HCT116 (cell line): ENCODE measurements around the gene BABAM2. TPM values are rescaled to one million over a fixed set of nuclear protein-coding genes. Genes with fewer than 3 reads are reported as not detected.

ENCODE experiments used
- ATAC-seq: fragments of 200-7000 bp; cut with Tn5 transposase; 2 replicates; pipeline ENCODE4 v1.9.1; 2020; ENCODE audit warnings: mild to moderate bottlenecking, moderate library complexity
- BruUV-seq: library from RNA; stranded (reverse); fragments of 400-500 nt; replicated peaks from 2 replicates; lab custom pipeline; 2021; lab: Mats Ljungman, UMichigan
- CTCF ChIA-PET: fragments of 300-600 bp; sonication (Branson Sonifier 250); formaldehyde crosslinking; loops from one replicate; lab custom pipeline; 2021; ENCODE audit warnings: antibody characterized with exemption; lab: Charles Lee
- POLR2A ChIA-PET: fragments of 300-600, 350-600 bp; sonication (Branson Sonifier 250); formaldehyde crosslinking; loops from one replicate; lab custom pipeline; 2021; ENCODE audit warnings: antibody characterized with exemption; lab: Charles Lee
- RAD21 ChIA-PET, 2 experiments: fragments of 300-600 bp; sonication (Branson Sonifier 250); formaldehyde crosslinking; loops; one replicate each; lab custom pipeline; 2023; ENCODE audit warnings: low total read pairs in 2 of 2; ENCODE audit not compliant: uncharacterized antibody in 2 of 2, unreplicated experiment in 2 of 2, low non-redundant PET in 1 of 2; lab: Charles Lee
- DNase-seq: peaks from one replicate; pipeline ENCODE4 v3.0.0-alpha.2; 2010; ENCODE audit warnings: low read depth, low spot score
- H2AFZ ChIP-seq: fragments of 200-600 bp; shearing (Covaris generic), sonication (generic); 2 replicates; pipeline ENCODE4 v1.6.1; 2017; ENCODE audit warnings: low read depth, mixed run types, mixed read lengths, antibody characterized with exemption, low read length; ENCODE audit not compliant: poor library complexity, severe bottlenecking
- H3K27ac ChIP-seq: 2 replicates; pipeline ENCODE4 v1.5.1; 2012; ENCODE audit warnings: low read depth, low read length
- H3K27me3 ChIP-seq: fragments of 200-600 bp; sonication (generic); 2 replicates; pipeline ENCODE4 v1.6.1; 2016; ENCODE audit warnings: mixed run types, low read length, mixed read lengths; ENCODE audit not compliant: insufficient read depth
- H3K36me3 ChIP-seq, 2 experiments: fragments of 200-500 bp in 1 of 2; fragments of 200-600 bp in 1 of 2; sonication (Bioruptor generic) in 1 of 2; sonication (generic) in 1 of 2; 2 replicates each; pipeline versions ENCODE4 v1.5.1 to v1.6.1; 2014 to 2016; ENCODE audit warnings: low read length in 2 of 2, inconsistent platforms in 1 of 2, mixed read lengths in 1 of 2, mixed run types in 1 of 2; ENCODE audit not compliant: insufficient read depth in 2 of 2, control insufficient read depth in 1 of 2
- H3K4me1 ChIP-seq, 2 experiments: fragments of 200-600 bp in 1 of 2; sonication (generic) in 1 of 2; 2 replicates each; pipeline versions ENCODE4 v1.5.1 to v1.6.1; 2012 to 2017; ENCODE audit warnings: low read length in 2 of 2, inconsistent platforms in 1 of 2, mild to moderate bottlenecking in 1 of 2, mixed read lengths in 1 of 2, mixed run types in 1 of 2, moderate library complexity in 1 of 2; ENCODE audit not compliant: insufficient read depth in 2 of 2, control insufficient read depth in 1 of 2
- H3K4me2 ChIP-seq: fragments of 200-600 bp; sonication (generic); 2 replicates; pipeline ENCODE4 v1.6.1; 2017; ENCODE audit warnings: mixed run types, low read length, mixed read lengths
- H3K4me3 ChIP-seq, 2 experiments: fragments of 200-600 bp in 1 of 2; sonication (generic) in 1 of 2; replicated peaks in 1 of 2; 2 replicates each; pipeline ENCODE4 v1.5.1; 2011 to 2016; ENCODE audit warnings: low read length in 2 of 2, control low read depth in 1 of 2, low read depth in 1 of 2, mild to moderate bottlenecking in 1 of 2, mixed read lengths in 1 of 2, mixed run types in 1 of 2
- H3K79me2 ChIP-seq: fragments of 200-600 bp; sonication (generic); 2 replicates; pipeline ENCODE4 v1.6.1; 2017; ENCODE audit warnings: mild to moderate bottlenecking, mixed run types, low read length, moderate library complexity, mixed read lengths; ENCODE audit not compliant: insufficient read depth
- H3K9ac ChIP-seq: fragments of 200-600 bp; sonication (generic); 2 replicates; pipeline ENCODE4 v1.6.1; 2016; ENCODE audit warnings: low read length, mixed read lengths
- H3K9me2 ChIP-seq: fragments of 200-600 bp; sonication (generic), shearing (Covaris generic); 2 replicates; pipeline ENCODE4 v1.6.1; 2017; ENCODE audit warnings: mixed run types, mild to moderate bottlenecking, moderate library complexity; ENCODE audit not compliant: insufficient read depth
- H3K9me3 ChIP-seq, 2 experiments: fragments of 200-500 bp in 1 of 2; fragments of 200-600 bp in 1 of 2; sonication (Bioruptor generic) in 1 of 2; sonication (generic) in 1 of 2; 2 replicates each; pipeline ENCODE4 v1.6.1; 2014 to 2017; ENCODE audit warnings: low read length in 2 of 2, mixed read lengths in 2 of 2, inconsistent platforms in 1 of 2, low read depth in 1 of 2, mild to moderate bottlenecking in 1 of 2, mixed run types in 1 of 2, moderate library complexity in 1 of 2; ENCODE audit not compliant: control insufficient read depth in 1 of 2, insufficient read depth in 1 of 2
- H4K20me1 ChIP-seq: fragments of 200-600 bp; sonication (generic), shearing (Covaris generic); 2 replicates; pipeline ENCODE4 v1.6.1; 2017; ENCODE audit warnings: mixed run types, mild to moderate bottlenecking, moderate library complexity; ENCODE audit not compliant: insufficient read depth
- EGR1 ChIP-seq: IDR thresholded peaks from 2 replicates; pipeline ENCODE4 v1.6.1; 2012; ENCODE audit warnings: low read depth
- ELF1 ChIP-seq: IDR thresholded peaks from 2 replicates; pipeline ENCODE4 v1.6.1; 2012; ENCODE audit warnings: low read depth, borderline replicate concordance
- EZH2 ChIP-seq: fragments of 200-600 bp; sonication (generic); IDR thresholded peaks from 2 replicates; pipeline ENCODE4 v1.6.1; 2017; ENCODE audit warnings: antibody characterized with exemption, mixed run types
- EZH2phosphoT487 ChIP-seq: fragments of 200-600 bp; IDR thresholded peaks from 2 replicates; pipeline ENCODE4 v1.6.1; 2018; ENCODE audit warnings: antibody characterized with exemption, borderline replicate concordance
- FOSL1 ChIP-seq: IDR thresholded peaks from 2 replicates; pipeline ENCODE4 v1.6.1; 2012; ENCODE audit warnings: low read depth
- POLR2A ChIP-seq: IDR thresholded peaks from 2 replicates; pipeline ENCODE4 v1.7.0; 2011; ENCODE audit warnings: borderline replicate concordance; ENCODE audit not compliant: insufficient read depth, insufficient read length; ENCODE audit errors: extremely low read depth
- RAD21 ChIP-seq: IDR thresholded peaks from 2 replicates; pipeline ENCODE4 v1.6.1; 2012; ENCODE audit warnings: low read depth, mild to moderate bottlenecking
- SIN3A ChIP-seq: IDR thresholded peaks from 2 replicates; pipeline ENCODE4 v1.6.1; 2012; ENCODE audit warnings: low read depth
- SP1 ChIP-seq: IDR thresholded peaks from 2 replicates; pipeline ENCODE4 v1.6.1; 2012; ENCODE audit warnings: low read depth
- SRF ChIP-seq: IDR thresholded peaks from 2 replicates; pipeline ENCODE4 v1.6.1; 2012; ENCODE audit warnings: low read depth
- TCF7L2 ChIP-seq: IDR thresholded peaks from 2 replicates; pipeline ENCODE4 v1.7.0; 2011; ENCODE audit warnings: borderline replicate concordance, inconsistent platforms; ENCODE audit not compliant: insufficient read depth, insufficient read length; ENCODE audit errors: extremely low read depth
- YY1 ChIP-seq: IDR thresholded peaks from 2 replicates; pipeline ENCODE4 v1.6.1; 2011; ENCODE audit warnings: low read length, low read depth, moderate library complexity, mild to moderate bottlenecking; ENCODE audit not compliant: insufficient replicate concordance; ENCODE audit errors: extremely low read depth
- ZFX ChIP-seq: fragments of 450-650 bp; IDR thresholded peaks from 2 replicates; pipeline ENCODE4 v1.6.1; 2017
- ZNF274 ChIP-seq: fragments of 200-500 bp; sonication (Bioruptor generic); IDR thresholded peaks from 2 replicates; pipeline ENCODE4 v1.6.1; 2014; ENCODE audit warnings: mild to moderate bottlenecking, low read depth, low read length, inconsistent platforms
- intact Hi-C: fragments of 100-400 bp; cut with micrococcal nuclease; formaldehyde crosslinking; loops from 2 replicates; pipeline ENCODE4 v1.10.0; 2022
- total RNA-seq: library from RNA; stranded (reverse); gene quantifications from one replicate; pipeline ENCODE4 v1.2.1, GENCODE V29; 2021; ENCODE audit not compliant: unreplicated experiment
- TF ChIP-seq, protein P1 (sequence below): IDR thresholded peaks from 2 replicates; pipeline ENCODE4 v1.6.1; 2012
- TF ChIP-seq, protein P2 (sequence below): IDR thresholded peaks from 2 replicates; pipeline ENCODE4 v1.6.1; 2012
- TF ChIP-seq, protein P3 (sequence below): IDR thresholded peaks from 2 replicates; pipeline ENCODE4 v1.6.1; 2012; ENCODE audit warnings: low read depth
- TF ChIP-seq, protein P4 (sequence below): IDR thresholded peaks from 2 replicates; pipeline ENCODE4 v1.6.1; 2011; ENCODE audit warnings: mild to moderate bottlenecking, low read length, moderate library complexity; ENCODE audit not compliant: insufficient replicate concordance; ENCODE audit errors: extremely low read depth

BABAM2 gene
- total RNA-seq, 1 experiment from 2014 or later: 23.8 TPM

DNA sequence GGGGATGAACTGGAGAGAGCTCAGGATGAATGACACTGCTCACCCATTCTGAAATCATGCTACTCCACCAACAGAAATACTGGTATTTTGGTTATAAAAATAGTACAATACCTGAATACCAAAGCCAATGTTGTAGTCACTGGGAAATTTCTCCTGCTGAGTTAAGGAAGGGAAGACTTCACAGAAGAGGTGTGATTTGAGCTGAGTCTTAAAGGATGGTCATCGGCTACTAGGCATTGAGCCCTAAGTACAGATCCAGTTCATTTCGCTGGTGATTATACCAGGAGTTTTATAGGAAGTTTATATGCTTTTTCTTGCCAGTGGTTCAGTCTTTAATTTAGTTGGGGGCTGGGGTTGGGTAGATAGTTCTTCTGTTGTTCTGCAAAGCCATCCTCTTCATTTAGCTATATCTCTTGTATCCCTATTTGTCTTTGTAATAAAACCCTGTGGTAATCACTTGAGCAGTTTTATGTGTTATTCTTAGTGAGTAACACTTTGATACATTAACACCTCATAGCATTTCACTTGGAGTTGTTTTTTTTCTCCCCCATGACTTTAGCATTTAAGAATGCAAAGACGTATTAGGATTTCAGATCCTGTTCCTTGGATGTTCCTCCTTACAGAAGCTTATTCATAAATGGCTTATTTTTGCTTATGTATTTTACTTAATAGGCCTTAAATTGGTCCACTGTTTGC is 262.2 kb downstream of the BABAM2 start:
- Histone ChIP-seq H2AFZ (no peak overlapping the region), H3K4me2 (no peak overlapping the region)
- no peak for TF ChIP-seq SP1
- no peak for TF ChIP-seq EZH2
- no peak for TF ChIP-seq FOSL1
- TF ChIP-seq SIN3A: no peak
- TF ChIP-seq RAD21: no peak
- TF ChIP-seq, protein P1, sequence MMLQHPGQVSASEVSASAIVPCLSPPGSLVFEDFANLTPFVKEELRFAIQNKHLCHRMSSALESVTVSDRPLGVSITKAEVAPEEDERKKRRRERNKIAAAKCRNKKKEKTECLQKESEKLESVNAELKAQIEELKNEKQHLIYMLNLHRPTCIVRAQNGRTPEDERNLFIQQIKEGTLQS: no peak
- TF ChIP-seq ELF1: no peak
- no peak for TF ChIP-seq TCF7L2
- TF ChIP-seq SRF: no peak
- no peak for TF ChIP-seq EZH2phosphoT487
- no peak for TF ChIP-seq ZFX
- TF ChIP-seq, protein P2, sequence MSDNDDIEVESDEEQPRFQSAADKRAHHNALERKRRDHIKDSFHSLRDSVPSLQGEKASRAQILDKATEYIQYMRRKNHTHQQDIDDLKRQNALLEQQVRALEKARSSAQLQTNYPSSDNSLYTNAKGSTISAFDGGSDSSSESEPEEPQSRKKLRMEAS: no peak
- no peak for TF ChIP-seq EGR1
- TF ChIP-seq YY1: no peak
- no peak for TF ChIP-seq POLR2A
- TF ChIP-seq, protein P3, sequence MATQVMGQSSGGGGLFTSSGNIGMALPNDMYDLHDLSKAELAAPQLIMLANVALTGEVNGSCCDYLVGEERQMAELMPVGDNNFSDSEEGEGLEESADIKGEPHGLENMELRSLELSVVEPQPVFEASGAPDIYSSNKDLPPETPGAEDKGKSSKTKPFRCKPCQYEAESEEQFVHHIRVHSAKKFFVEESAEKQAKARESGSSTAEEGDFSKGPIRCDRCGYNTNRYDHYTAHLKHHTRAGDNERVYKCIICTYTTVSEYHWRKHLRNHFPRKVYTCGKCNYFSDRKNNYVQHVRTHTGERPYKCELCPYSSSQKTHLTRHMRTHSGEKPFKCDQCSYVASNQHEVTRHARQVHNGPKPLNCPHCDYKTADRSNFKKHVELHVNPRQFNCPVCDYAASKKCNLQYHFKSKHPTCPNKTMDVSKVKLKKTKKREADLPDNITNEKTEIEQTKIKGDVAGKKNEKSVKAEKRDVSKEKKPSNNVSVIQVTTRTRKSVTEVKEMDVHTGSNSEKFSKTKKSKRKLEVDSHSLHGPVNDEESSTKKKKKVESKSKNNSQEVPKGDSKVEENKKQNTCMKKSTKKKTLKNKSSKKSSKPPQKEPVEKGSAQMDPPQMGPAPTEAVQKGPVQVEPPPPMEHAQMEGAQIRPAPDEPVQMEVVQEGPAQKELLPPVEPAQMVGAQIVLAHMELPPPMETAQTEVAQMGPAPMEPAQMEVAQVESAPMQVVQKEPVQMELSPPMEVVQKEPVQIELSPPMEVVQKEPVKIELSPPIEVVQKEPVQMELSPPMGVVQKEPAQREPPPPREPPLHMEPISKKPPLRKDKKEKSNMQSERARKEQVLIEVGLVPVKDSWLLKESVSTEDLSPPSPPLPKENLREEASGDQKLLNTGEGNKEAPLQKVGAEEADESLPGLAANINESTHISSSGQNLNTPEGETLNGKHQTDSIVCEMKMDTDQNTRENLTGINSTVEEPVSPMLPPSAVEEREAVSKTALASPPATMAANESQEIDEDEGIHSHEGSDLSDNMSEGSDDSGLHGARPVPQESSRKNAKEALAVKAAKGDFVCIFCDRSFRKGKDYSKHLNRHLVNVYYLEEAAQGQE: no peak
- TF ChIP-seq ZNF274: no peak
- TF ChIP-seq, protein P4, sequence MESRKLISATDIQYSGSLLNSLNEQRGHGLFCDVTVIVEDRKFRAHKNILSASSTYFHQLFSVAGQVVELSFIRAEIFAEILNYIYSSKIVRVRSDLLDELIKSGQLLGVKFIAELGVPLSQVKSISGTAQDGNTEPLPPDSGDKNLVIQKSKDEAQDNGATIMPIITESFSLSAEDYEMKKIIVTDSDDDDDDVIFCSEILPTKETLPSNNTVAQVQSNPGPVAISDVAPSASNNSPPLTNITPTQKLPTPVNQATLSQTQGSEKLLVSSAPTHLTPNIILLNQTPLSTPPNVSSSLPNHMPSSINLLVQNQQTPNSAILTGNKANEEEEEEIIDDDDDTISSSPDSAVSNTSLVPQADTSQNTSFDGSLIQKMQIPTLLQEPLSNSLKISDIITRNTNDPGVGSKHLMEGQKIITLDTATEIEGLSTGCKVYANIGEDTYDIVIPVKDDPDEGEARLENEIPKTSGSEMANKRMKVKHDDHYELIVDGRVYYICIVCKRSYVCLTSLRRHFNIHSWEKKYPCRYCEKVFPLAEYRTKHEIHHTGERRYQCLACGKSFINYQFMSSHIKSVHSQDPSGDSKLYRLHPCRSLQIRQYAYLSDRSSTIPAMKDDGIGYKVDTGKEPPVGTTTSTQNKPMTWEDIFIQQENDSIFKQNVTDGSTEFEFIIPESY: no peak
- TF ChIP-seq, all 23 proteins: peak for 0
- DNase-seq (no peak), ATAC-seq (no peak)
- no peak overlapping the region for H3K9ac ChIP-seq
- no peak overlapping the region for H3K4me3 ChIP-seq
- ChIA-PET POLR2A (no interaction called here), RAD21 (no interaction called here), CTCF (no interaction called here)
- H3K9me2 ChIP-seq: no peaks in the 10 kb centered on the region
- no TSS peak for BruUV-seq
- intact Hi-C loops: no loop called here
- no peak overlapping the region for H3K27ac ChIP-seq
- H4K20me1 ChIP-seq: no peaks in the 10 kb centered on the region
- no peaks in the 10 kb centered on the region for H3K27me3 ChIP-seq
- H3K36me3 ChIP-seq: no peaks in the 10 kb centered on the region
- no peaks in the 10 kb centered on the region for H3K79me2 ChIP-seq
- H3K4me1 ChIP-seq: no peaks in the 10 kb centered on the region
- peaks cover 7 to 8% of the 10 kb centered on the region in 2 experiments; a peak in 3 of 4 replicates for H3K9me3 ChIP-seq
